Tibial artery (tissue), 4 donors: ENCODE measurements around the gene MAU2.

Experiments
- DNase-seq, 2 donors: peaks; one replicate each; pipeline ENCODE4 v3.0.0-alpha.2; 2019
- H3K27ac ChIP-seq, 2 donors: fragments of 200-600 bp; sonication (generic) in 1 of 2; 1 replicate in 1 of 2; 2 replicates in 1 of 2; pipeline ENCODE4 v1.5.1; 2018 to 2019; ENCODE audit warnings: mild to moderate bottlenecking in 1 of 2
- H3K27me3 ChIP-seq, 2 donors: fragments of 200-600 bp; sonication (generic) in 1 of 2; one replicate each; pipeline versions ENCODE4 v1.5.1 to v1.6.0; 2016 to 2019
- H3K36me3 ChIP-seq, 3 donors: fragments of 200-600 bp; sonication (generic) in 2 of 3; one replicate each; pipeline ENCODE4 v1.5.1; 2016 to 2019; ENCODE audit warnings: mild to moderate bottlenecking in 2 of 3
- H3K4me1 ChIP-seq, 4 donors: fragments of 200-600 bp; sonication (generic) in 2 of 4; 1 replicate in 3 of 4; 2 replicates in 1 of 4; pipeline ENCODE4 v1.5.1; 2016 to 2019
- H3K4me3 ChIP-seq, 2 donors: fragments of 200-600 bp; sonication (generic) in 1 of 2; 1 replicate in 1 of 2; 2 replicates in 1 of 2; pipeline ENCODE4 v1.5.1; 2018 to 2019; ENCODE audit warnings: mild to moderate bottlenecking in 2 of 2
- H3K9me3 ChIP-seq, 3 donors: fragments of 200-600 bp; sonication (generic) in 1 of 3; one replicate each; pipeline ENCODE4 v1.5.1; 2016 to 2019
- CTCF ChIP-seq, 2 experiments: fragments of 200-600 bp in 1 of 2; fragments of 450-650 bp in 1 of 2; IDR thresholded peaks; one replicate each; pipeline ENCODE4 v1.5.1; 2017 to 2019; ENCODE audit warnings: antibody characterized with exemption in 2 of 2, mild to moderate bottlenecking in 1 of 2, moderate library complexity in 1 of 2
- intact Hi-C: fragments of 100-400 bp; cut with DNase I; formaldehyde crosslinking; loops from one replicate; pipeline ENCODE4 v1.15.0; 2023; ENCODE audit warnings: low total_unique reads

Gene MAU2

GRCh38 chr19:19303411-19303810 is 17.2 kb upstream of the MAU2 start:
- Histone ChIP-seq H3K9me3 (no peaks in the 10 kb centered on the region), H3K27ac (no peak overlapping the region), H3K4me1 (no peaks in the 10 kb centered on the region), H3K4me3 (no peak overlapping the region), H3K36me3 (peaks cover 48 to 89% (median 78%) of the 10 kb centered on the region in 3 donors), H3K27me3 (no peaks in the 10 kb centered on the region)
- DNase-seq = no peak
- TF ChIP-seq CTCF (IDR thresholded peaks at IDR 0.05) = no peak
- intact Hi-C loops = no loop called here

GRCh38 chr19:19304186-19304965 is 16.3 kb upstream of the MAU2 start:
- DNase-seq = no peak
- no peak for TF ChIP-seq CTCF (IDR thresholded peaks at IDR 0.05)
- H3K36me3 ChIP-seq = peaks cover 57 to 99% (median 88%) of the 10 kb centered on the region in 3 donors
- no peaks in the 10 kb centered on the region for H3K27me3 ChIP-seq
- H3K9me3 ChIP-seq = no peaks in the 10 kb centered on the region
- no peaks in the 10 kb centered on the region for H3K4me1 ChIP-seq
- H3K4me3 ChIP-seq = no peak overlapping the region
- intact Hi-C loops = no loop called here
- H3K27ac ChIP-seq = no peak overlapping the region

GRCh38 chr19:19305066-19305465 is 15.6 kb upstream of the MAU2 start:
- peaks cover 64 to 100% (median 94%) of the 10 kb centered on the region in 3 donors for H3K36me3 ChIP-seq
- H3K4me1 ChIP-seq = no peaks in the 10 kb centered on the region

GRCh38 chr19:19305696-19306095 is 14.9 kb upstream of the MAU2 start:
- Histone ChIP-seq H3K4me3 (no peak overlapping the region), H3K27me3 (no peaks in the 10 kb centered on the region), H3K36me3 (peaks cover 67 to 100% (median 95%) of the 10 kb centered on the region in 3 donors), H3K4me1 (no peaks in the 10 kb centered on the region), H3K27ac (no peak overlapping the region), H3K9me3 (no peaks in the 10 kb centered on the region)
- intact Hi-C loops = no loop called here
- DNase-seq = no peak
- TF ChIP-seq CTCF (IDR thresholded peaks at IDR 0.05) = no peak

More at GRCh38 chr19:19305066-19305465, 15.6 kb upstream of the MAU2 start:
- no peak overlapping the region for H3K27ac ChIP-seq
- no peak for DNase-seq
- no peaks in the 10 kb centered on the region for H3K27me3 ChIP-seq
- intact Hi-C loops = no loop called here
- H3K9me3 ChIP-seq = no peaks in the 10 kb centered on the region
- H3K4me3 ChIP-seq = no peak overlapping the region
- TF ChIP-seq CTCF (IDR thresholded peaks at IDR 0.05) = no peak

GRCh38 chr19:19306191-19306590 is 14.4 kb upstream of the MAU2 start:
- Histone ChIP-seq H3K36me3 (peaks cover 67 to 100% (median 91%) of the 10 kb centered on the region in 3 donors), H3K27me3 (no peaks in the 10 kb centered on the region), H3K9me3 (no peaks in the 10 kb centered on the region), H3K27ac (no peak overlapping the region), H3K4me1 (no peaks in the 10 kb centered on the region), H3K4me3 (no peak overlapping the region)
- TF ChIP-seq CTCF (IDR thresholded peaks at IDR 0.05) = no peak
- intact Hi-C loops = no loop called here
- DNase-seq = no peak
